ENCODE results near the gene ADAMTS2.

The ADAMTS2 gene

GRCh38 chr5:179191506-179192184 is 153.6 kb downstream of the ADAMTS2 start:
- Histone ChIP-seq H3K9me3 (ENCODE audit: severe bottlenecking) (peaks cover 8% of the 10 kb centered on the region), H3K27me3 (ENCODE audit: insufficient read depth, poor library complexity, severe bottlenecking) (no peaks in the 10 kb centered on the region), H3K4me3 (ENCODE audit: severe bottlenecking) (no peak overlapping the region), H3K27ac (ENCODE audit: poor library complexity, severe bottlenecking) (no peak overlapping the region), H3K4me1 (ENCODE audit: insufficient read depth, poor library complexity, severe bottlenecking) (no peaks in the 10 kb centered on the region), H3K36me3 (ENCODE audit: low read depth) (no peaks in the 10 kb centered on the region)
- peak; percentile 64 for DNase-seq (ENCODE audit: low spot score)
- no peak for TF ChIP-seq CTCF (IDR thresholded peaks at IDR 0.05; ENCODE audit: poor library complexity, severe bottlenecking)
- no peak for ATAC-seq (ENCODE audit: low read depth)

GRCh38 chr5:179190851-179191505 is 154.3 kb downstream of the ADAMTS2 start:
- Histone ChIP-seq H3K4me3 (ENCODE audit: severe bottlenecking) (no peak overlapping the region), H3K36me3 (ENCODE audit: low read depth) (no peaks in the 10 kb centered on the region), H3K27me3 (ENCODE audit: insufficient read depth, poor library complexity, severe bottlenecking) (no peaks in the 10 kb centered on the region), H3K4me1 (ENCODE audit: insufficient read depth, poor library complexity, severe bottlenecking) (no peaks in the 10 kb centered on the region), H3K27ac (ENCODE audit: poor library complexity, severe bottlenecking) (no peak overlapping the region), H3K9me3 (ENCODE audit: severe bottlenecking) (peaks cover 10% of the 10 kb centered on the region)
- no peak for TF ChIP-seq CTCF (IDR thresholded peaks at IDR 0.05; ENCODE audit: poor library complexity, severe bottlenecking)
- ATAC-seq (ENCODE audit: low read depth) (no peak), DNase-seq (ENCODE audit: low spot score) (peak; percentile 48)

- no peaks in the 10 kb centered on the region for H3K4me1 ChIP-seq (ENCODE audit: insufficient read depth, poor library complexity, severe bottlenecking)
Measured at GRCh38 chr5:179188636-179189035, 156.6 kb downstream of the ADAMTS2 start.

GRCh38 chr5:179187681-179188575 is 157.3 kb downstream of the ADAMTS2 start:
- no peak for ATAC-seq (ENCODE audit: low read depth)
- no peak for TF ChIP-seq CTCF (IDR thresholded peaks at IDR 0.05; ENCODE audit: poor library complexity, severe bottlenecking)
- no peak overlapping the region for H3K4me3 ChIP-seq (ENCODE audit: severe bottlenecking)
- DNase-seq (ENCODE audit: low spot score), result no peak
- no peaks in the 10 kb centered on the region for H3K36me3 ChIP-seq (ENCODE audit: low read depth)
- no peaks in the 10 kb centered on the region for H3K27me3 ChIP-seq (ENCODE audit: insufficient read depth, poor library complexity, severe bottlenecking)
- no peaks in the 10 kb centered on the region for H3K4me1 ChIP-seq (ENCODE audit: insufficient read depth, poor library complexity, severe bottlenecking)
- H3K27ac ChIP-seq (ENCODE audit: poor library complexity, severe bottlenecking), result no peak overlapping the region
- peaks cover 13% of the 10 kb centered on the region for H3K9me3 ChIP-seq (ENCODE audit: severe bottlenecking)

More at GRCh38 chr5:179188636-179189035, 156.6 kb downstream of the ADAMTS2 start:
- Histone ChIP-seq H3K36me3 (ENCODE audit: low read depth) (no peaks in the 10 kb centered on the region), H3K4me3 (ENCODE audit: severe bottlenecking) (no peak overlapping the region), H3K27ac (ENCODE audit: poor library complexity, severe bottlenecking) (no peak overlapping the region), H3K27me3 (ENCODE audit: insufficient read depth, poor library complexity, severe bottlenecking) (no peaks in the 10 kb centered on the region), H3K9me3 (ENCODE audit: severe bottlenecking) (peaks cover 8% of the 10 kb centered on the region)
- ATAC-seq (ENCODE audit: low read depth) (no peak), DNase-seq (ENCODE audit: low spot score) (no peak)
- no peak for TF ChIP-seq CTCF (IDR thresholded peaks at IDR 0.05; ENCODE audit: poor library complexity, severe bottlenecking)

Measured in RWPE2 (cell line).